ENCODE results near the gene HECTD2. TPM values are rescaled to one million over a fixed set of nuclear protein-coding genes. Genes with fewer than 3 reads are reported as not detected.

The HECTD2 gene
- polyA plus RNA-seq, 1 donor from 2014 or later = 87.6 TPM

- H3K9me3 ChIP-seq (ENCODE audit: low read length) = no peaks in the 10 kb centered on the region
- H3K79me2 ChIP-seq (replicated peaks; ENCODE audit: insufficient read depth, low read length) = no peaks in the 10 kb centered on the region
- H3F3A ChIP-seq (ENCODE audit: insufficient read depth, low read length, poor library complexity, severe bottlenecking) = no peaks in the 10 kb centered on the region
- H3K9ac ChIP-seq (ENCODE audit: low read length) = no peak overlapping the region
- no peak overlapping the region for H3K4me2 ChIP-seq (ENCODE audit: low read length)
- H3K9me2 ChIP-seq (ENCODE audit: insufficient read depth, low read length) = no peaks in the 10 kb centered on the region
- H4K20me1 ChIP-seq (ENCODE audit: insufficient read depth) = no peaks in the 10 kb centered on the region
- H3K4me3 ChIP-seq (ENCODE audit: low read length) = no peak overlapping the region
- H3K27me3 ChIP-seq (ENCODE audit: insufficient read depth, low read depth, low read length) = no peaks in the 10 kb centered on the region
- H2AFZ ChIP-seq (ENCODE audit: low read depth, low read length) = no peak overlapping the region
- H3K36me3 ChIP-seq (ENCODE audit: insufficient read depth, low read length) = no peaks in the 10 kb centered on the region
- H3K27ac ChIP-seq (ENCODE audit: low read length) = no peak overlapping the region
- TF ChIP-seq SMC3 (conservative IDR thresholded peaks at IDR 0.05; ENCODE audit: poor library complexity) (no peak), TAF1 (IDR thresholded peaks at IDR 0.05; ENCODE audit: low read depth) (no peak), CTCF (IDR thresholded peaks at IDR 0.05; ENCODE audit: poor library complexity, severe bottlenecking) (no peak), RAD21 (conservative IDR thresholded peaks at IDR 0.05) (no peak), MXI1 (conservative IDR thresholded peaks at IDR 0.05; ENCODE audit: poor library complexity, severe bottlenecking) (no peak), REST (IDR thresholded peaks at IDR 0.05; ENCODE audit: borderline replicate concordance) (no peak), EZH2 (IDR thresholded peaks at IDR 0.05; ENCODE audit: borderline replicate concordance, insufficient read depth, low read length, poor library complexity, severe bottlenecking) (no peak), EP300 (conservative IDR thresholded peaks at IDR 0.05; ENCODE audit: poor library complexity, severe bottlenecking) (no peak), POLR2AphosphoS5 (IDR thresholded peaks at IDR 0.05) (no peak)
Measured at GRCh38 chr10:91549262-91549661, 139.1 kb downstream of the HECTD2 start.

- Histone ChIP-seq H3K9me3 (ENCODE audit: low read length) (no peaks in the 10 kb centered on the region), H3K27me3 (ENCODE audit: insufficient read depth, low read depth, low read length) (no peaks in the 10 kb centered on the region), H3K79me2 (replicated peaks; ENCODE audit: insufficient read depth, low read length) (no peaks in the 10 kb centered on the region), H3K9me2 (ENCODE audit: insufficient read depth, low read length) (no peaks in the 10 kb centered on the region), H3K36me3 (ENCODE audit: insufficient read depth, low read length) (no peaks in the 10 kb centered on the region), H3K9ac (ENCODE audit: low read length) (no peak overlapping the region), H3K27ac (ENCODE audit: low read length) (no peak overlapping the region), H3K4me3 (ENCODE audit: low read length) (no peak overlapping the region), H4K20me1 (ENCODE audit: insufficient read depth) (no peaks in the 10 kb centered on the region), H3F3A (ENCODE audit: insufficient read depth, low read length, poor library complexity, severe bottlenecking) (no peaks in the 10 kb centered on the region), H3K4me2 (ENCODE audit: low read length) (no peak overlapping the region), H2AFZ (ENCODE audit: low read depth, low read length) (no peak overlapping the region)
- no peak for TF ChIP-seq CTCF (IDR thresholded peaks at IDR 0.05; ENCODE audit: poor library complexity, severe bottlenecking)
- TF ChIP-seq POLR2AphosphoS5 (IDR thresholded peaks at IDR 0.05) = no peak
- TF ChIP-seq EP300 (conservative IDR thresholded peaks at IDR 0.05; ENCODE audit: poor library complexity, severe bottlenecking) = no peak
- no peak for TF ChIP-seq TAF1 (IDR thresholded peaks at IDR 0.05; ENCODE audit: low read depth)
- no peak for TF ChIP-seq REST (IDR thresholded peaks at IDR 0.05; ENCODE audit: borderline replicate concordance)
- no peak for TF ChIP-seq EZH2 (IDR thresholded peaks at IDR 0.05; ENCODE audit: borderline replicate concordance, insufficient read depth, low read length, poor library complexity, severe bottlenecking)
- no peak for TF ChIP-seq MXI1 (conservative IDR thresholded peaks at IDR 0.05; ENCODE audit: poor library complexity, severe bottlenecking)
- no peak for TF ChIP-seq SMC3 (conservative IDR thresholded peaks at IDR 0.05; ENCODE audit: poor library complexity)
- TF ChIP-seq RAD21 (conservative IDR thresholded peaks at IDR 0.05) = no peak
Measured at GRCh38 chr10:91550021-91550420, 139.9 kb downstream of the HECTD2 start.
